HG03025 (cell line): Measurements from ENCODE around the gene ZC3H7B.
"Not testable (repeated sequence)": the region's sequence is repeated elsewhere in the genome, so short reads cannot be mapped to it uniquely, and the experiment has no call there.

Experiments used
- ATAC-seq: cut with Tn5 transposase; IDR thresholded peaks from one replicate; pipeline ENCODE4 v1.9.1; 2021; ENCODE audit warnings: mild to moderate bottlenecking, moderate library complexity; ENCODE audit not compliant: unreplicated experiment, low FRiP score

Gene ZC3H7B, protein sequence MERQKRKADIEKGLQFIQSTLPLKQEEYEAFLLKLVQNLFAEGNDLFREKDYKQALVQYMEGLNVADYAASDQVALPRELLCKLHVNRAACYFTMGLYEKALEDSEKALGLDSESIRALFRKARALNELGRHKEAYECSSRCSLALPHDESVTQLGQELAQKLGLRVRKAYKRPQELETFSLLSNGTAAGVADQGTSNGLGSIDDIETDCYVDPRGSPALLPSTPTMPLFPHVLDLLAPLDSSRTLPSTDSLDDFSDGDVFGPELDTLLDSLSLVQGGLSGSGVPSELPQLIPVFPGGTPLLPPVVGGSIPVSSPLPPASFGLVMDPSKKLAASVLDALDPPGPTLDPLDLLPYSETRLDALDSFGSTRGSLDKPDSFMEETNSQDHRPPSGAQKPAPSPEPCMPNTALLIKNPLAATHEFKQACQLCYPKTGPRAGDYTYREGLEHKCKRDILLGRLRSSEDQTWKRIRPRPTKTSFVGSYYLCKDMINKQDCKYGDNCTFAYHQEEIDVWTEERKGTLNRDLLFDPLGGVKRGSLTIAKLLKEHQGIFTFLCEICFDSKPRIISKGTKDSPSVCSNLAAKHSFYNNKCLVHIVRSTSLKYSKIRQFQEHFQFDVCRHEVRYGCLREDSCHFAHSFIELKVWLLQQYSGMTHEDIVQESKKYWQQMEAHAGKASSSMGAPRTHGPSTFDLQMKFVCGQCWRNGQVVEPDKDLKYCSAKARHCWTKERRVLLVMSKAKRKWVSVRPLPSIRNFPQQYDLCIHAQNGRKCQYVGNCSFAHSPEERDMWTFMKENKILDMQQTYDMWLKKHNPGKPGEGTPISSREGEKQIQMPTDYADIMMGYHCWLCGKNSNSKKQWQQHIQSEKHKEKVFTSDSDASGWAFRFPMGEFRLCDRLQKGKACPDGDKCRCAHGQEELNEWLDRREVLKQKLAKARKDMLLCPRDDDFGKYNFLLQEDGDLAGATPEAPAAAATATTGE

DNA sequence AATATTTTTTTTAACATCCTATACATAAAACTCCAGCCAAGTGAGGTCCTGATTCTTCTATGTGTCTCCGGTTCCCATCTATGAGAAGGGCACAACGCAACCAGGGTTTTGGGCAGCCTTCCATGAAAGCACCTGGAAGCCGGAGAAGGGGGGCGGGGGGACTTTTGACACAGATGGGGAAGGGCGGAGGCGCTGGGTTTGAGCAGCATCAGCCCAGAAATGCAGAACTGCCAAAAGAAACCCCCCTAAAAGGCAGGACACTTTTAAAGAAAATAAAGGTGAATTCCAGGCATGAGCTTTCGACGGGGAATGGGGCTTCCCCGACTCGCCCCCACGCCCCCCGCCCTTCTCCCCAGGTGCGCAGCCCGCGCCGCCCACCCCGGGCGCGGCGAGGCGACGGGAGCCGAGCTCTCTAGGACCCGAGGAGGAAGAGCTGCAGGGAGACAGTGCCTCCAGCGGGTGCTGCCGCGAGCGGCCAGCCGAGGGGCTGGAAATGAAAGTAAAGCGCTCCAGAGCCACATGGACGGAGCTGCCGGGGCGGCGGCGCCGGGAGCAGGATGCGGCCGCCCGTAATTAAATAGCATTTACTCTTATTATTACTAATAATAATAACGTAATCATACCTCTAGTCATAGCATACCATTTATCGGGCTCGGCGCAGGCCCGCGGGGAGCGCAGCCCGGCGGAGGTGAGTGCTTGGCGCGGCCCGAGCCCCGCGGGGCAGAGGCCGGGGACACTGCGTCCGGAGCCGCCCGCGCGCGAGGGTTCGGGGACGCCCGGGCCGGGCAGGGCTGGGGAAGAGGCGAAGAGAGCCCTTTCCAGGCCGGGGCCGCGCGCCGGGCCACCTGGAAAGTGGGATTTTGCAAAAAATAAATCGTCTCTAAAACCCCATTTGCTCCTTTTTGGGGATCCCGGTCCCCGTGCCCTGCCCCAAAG lies at the start of gene ZC3H7B:
Gene ZC3H7B, plus strand, starts transcription at position 441 of the 936 bp plus-strand sequence. CDS start 19,136 bp downstream, outside the sequence.
- ATAC-seq = peak; percentile 59

GRCh38 chr22:41252365-41252764 lies 49.0 kb upstream of the ZC3H7B start:
- ATAC-seq = no peak

GRCh38 chr22:41254230-41254629 lies 47.1 kb upstream of the ZC3H7B start:
- ATAC-seq = no peak

GRCh38 chr22:41256254-41257253 lies 44.8 kb upstream of the ZC3H7B start:
- ATAC-seq = no peak

- no peak for ATAC-seq
These were observed 43.6 kb upstream of the ZC3H7B start for GRCh38 chr22:41257696-41258095.

DNA sequence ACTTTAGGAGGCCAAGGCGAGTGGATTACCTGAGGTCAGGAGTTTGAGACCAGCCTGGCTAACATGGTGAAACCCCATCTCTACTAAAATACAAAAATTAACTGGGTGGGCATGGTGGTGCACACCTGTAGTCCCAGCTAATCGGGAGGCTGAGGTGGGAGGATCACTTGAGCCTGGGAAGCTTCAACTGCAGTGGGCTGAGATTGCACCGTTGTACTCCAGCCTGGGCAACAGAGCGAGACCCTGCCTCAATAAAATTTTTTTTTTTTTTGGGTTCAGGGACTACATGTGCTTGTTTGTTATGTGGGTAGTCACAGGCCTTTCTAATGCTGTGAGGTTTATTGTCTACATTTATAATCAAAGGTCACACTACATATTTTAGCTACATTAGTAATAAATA lies 41.6 kb upstream of the ZC3H7B start:
- ATAC-seq = not testable (repeated sequence)

- ATAC-seq = no peak
These were observed 40.5 kb upstream of the ZC3H7B start for GRCh38 chr22:41260871-41261270.

DNA sequence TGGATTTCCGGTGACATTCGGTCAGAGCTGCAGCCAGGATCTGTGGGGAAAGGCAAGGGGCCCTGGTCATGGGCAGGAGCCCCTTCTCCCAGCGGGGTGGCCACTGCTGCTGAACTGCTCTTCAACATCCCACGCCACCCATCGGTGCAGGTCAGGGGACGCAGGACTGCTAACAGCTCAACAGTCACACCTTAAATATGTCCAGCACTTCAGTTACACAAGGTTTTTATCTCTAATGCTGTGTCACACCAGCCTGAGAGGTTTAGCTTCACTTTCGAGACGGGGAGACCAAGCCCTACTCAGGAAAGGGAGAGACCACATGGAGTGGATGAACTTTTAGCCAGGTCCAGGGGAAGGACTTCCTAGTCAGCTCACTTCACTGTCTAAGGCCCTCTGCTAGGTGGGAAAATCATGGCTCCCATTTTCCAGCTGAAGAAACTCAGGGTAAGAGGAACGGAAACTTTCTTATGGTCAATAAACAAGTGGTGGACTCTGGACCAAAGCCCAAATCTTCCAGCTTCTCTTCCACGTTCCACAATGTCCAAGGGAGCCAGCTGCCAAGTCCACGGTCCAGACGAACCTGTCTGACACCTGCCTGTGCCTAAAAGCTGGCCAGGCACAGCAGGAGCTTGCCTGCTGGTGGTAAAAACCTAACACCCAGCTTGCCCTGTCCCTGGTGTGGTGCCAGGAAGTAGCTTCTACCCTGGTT lies 39.6 kb upstream of the ZC3H7B start:
- ATAC-seq = no peak

DNA sequence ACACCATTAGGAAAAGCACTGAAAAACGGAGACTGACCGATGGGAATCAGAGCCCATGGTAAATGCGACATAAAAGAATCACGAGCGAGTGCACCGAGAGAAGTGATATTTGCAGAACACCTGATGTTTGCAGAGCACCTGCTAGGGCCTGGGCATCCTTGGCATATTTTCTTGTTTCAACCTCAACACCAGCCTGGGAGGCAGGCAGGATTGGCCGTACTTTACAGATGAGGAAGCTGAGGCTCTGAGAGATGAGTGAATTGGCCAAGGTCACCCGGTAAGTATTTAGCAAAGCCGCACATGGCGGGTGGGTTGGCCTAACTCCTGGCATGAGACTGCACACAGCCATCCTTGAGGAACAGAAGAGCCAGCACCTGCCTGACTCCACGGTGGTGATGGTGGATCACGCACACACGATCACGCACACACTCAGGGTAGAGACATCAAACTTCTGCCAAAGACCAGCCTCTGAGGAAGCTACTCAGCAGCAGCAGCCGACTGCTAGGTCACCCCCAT lies 39.0 kb upstream of the ZC3H7B start:
- ATAC-seq = no peak

DNA sequence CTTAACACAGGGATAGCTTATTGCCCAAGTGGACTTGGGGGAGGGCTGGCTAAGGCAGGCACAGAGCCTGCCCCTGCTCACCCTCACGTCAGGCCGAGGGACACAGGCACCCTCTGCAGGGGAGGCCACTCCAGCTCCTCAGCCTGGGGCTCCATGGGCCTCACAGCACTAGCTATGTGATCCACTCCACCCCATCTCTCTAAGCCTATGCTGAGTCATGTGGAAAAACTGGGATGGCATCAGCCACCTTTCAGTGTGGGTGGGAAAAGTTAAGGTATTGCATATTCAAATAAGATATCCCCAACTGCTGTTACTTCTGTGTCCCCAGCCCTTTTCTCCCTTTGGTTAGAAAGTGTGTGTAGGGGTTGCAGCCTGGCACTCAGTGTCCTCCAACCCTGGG lies 37.6 kb upstream of the ZC3H7B start:
- ATAC-seq = no peak

GRCh38 chr22:41264408-41264941 lies 36.9 kb upstream of the ZC3H7B start:
- no peak for ATAC-seq

- ATAC-seq = no peak
These were observed 33.4 kb upstream of the ZC3H7B start for GRCh38 chr22:41267958-41268357.

GRCh38 chr22:41271787-41272186 lies 29.5 kb upstream of the ZC3H7B start:
- ATAC-seq = no peak

DNA sequence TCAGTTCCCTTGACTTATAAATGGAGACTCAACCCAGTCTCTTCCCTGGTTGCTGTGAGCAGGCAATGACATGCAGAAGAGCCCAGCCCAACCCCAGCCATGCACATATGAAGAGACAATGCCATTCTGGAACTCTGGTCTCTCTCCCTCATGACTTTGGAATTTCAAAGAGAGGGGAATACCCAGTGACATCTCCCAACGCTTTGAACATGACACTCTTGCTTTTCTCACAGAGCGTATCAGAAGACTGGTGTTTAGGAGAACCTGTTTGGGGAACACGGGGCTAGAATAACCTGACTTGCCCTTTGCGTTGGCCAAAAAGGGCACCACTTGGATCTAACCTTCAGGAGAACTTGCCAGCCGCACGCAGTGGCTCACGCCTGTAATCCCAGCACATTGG lies 28.2 kb upstream of the ZC3H7B start:
- ATAC-seq = no peak

DNA sequence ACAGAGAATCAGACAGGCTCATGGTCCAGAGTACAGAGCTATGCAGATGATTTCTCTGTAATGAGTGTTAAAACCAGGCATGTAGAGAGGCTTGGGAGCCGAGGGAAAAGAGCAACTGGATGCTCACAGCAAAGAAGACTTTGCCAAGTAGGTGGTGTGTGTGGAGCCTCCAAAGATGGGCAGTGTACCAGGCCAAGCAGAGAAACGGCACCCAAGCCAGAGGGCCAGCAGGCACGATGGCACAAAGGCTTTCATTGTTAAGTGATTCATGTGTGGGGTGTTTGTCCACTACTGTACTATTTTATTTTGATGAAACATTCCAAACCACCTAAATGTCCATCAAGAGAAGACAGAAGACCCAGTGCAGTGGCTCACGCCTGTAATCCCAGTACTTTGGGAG lies 26.5 kb upstream of the ZC3H7B start:
- ATAC-seq = no peak

- no peak for ATAC-seq
These were observed 21.3 kb upstream of the ZC3H7B start for GRCh38 chr22:41280065-41280464.

DNA sequence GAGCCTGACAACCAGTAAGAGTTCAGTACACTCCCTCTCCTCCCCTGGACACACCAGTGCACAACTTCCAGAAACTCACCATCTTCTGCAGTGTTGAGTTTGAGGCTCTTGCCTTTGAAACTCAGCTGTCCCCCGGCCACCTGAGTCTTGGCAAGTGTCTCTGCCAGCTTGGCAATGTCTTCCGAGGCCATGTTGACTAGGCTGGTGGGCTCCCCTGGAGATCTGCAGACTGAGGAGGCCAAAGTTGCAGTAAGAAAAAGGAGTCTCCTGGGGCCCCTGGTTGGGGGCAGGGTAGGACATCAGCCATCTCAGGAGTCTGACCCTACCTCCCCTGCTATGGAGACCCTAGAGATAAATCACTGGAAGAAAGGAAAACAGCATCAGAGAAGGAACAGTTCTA lies 20.5 kb upstream of the ZC3H7B start:
- no peak for ATAC-seq

- ATAC-seq = no peak
These were observed 16.9 kb upstream of the ZC3H7B start for GRCh38 chr22:41284465-41284864.
